GM19035 (cell line): ENCODE data around the gene NCK2.

Experiments
- ATAC-seq: cut with Tn5 transposase; IDR thresholded peaks from one replicate; pipeline ENCODE4 v1.9.1; 2021; ENCODE audit not compliant: unreplicated experiment

Gene NCK2

DNA sequence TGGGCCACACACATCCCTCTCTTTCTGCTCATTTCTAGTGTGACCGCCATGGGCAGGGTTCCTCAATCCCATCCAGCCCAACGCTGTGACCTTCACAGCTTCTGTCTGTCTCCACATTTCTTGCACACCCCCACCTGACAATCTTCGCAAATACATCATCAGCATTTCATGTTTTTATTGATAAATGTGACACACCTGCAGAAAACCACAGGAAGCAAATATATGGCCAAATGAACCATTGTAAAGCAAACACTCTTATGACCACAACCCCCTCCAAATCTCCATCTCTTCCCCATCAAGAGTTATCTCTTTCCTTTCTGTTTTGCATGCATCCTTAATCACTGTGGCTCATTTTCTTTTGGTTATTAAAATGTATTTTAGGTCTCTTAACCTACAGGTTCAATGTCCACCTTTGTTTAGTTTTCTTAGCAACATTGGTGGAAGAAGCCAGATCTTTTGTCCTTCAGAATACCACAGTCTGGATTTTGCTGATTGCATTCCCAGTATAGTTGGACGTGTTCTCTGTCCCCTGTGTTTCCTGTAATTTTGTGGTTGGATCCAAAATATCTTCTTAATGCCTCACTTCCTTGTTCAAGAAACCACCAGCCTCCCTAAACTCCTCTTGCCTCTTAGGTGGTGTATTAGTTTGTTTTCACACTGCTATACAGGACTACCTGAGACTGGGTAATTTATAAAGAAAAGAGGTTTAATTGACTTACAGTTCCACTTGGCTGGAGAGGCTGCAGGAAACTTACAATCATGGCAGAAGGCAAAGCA, 9.8 kb upstream of the NCK2 start:
- no peak for ATAC-seq

DNA sequence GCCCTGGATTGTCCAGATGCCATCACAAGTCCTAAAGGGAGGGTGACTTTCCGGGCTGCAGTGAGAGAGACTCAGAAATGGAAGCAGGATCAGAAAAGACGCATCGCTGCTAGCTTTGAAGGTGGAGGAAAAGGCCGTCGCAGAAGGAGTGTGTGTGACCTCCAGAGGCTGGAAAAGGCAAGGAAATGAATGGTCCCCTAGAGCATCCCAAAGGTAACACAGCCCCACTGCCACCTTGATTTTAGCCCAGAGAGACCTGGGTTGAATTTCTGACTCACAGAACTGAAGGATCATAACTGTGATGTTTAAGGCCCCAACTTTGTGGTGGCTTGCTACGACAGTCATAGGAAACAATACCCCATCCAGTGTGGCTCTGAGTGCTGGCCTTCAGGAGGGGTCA, 8.6 kb upstream of the NCK2 start:
- no peak for ATAC-seq

DNA sequence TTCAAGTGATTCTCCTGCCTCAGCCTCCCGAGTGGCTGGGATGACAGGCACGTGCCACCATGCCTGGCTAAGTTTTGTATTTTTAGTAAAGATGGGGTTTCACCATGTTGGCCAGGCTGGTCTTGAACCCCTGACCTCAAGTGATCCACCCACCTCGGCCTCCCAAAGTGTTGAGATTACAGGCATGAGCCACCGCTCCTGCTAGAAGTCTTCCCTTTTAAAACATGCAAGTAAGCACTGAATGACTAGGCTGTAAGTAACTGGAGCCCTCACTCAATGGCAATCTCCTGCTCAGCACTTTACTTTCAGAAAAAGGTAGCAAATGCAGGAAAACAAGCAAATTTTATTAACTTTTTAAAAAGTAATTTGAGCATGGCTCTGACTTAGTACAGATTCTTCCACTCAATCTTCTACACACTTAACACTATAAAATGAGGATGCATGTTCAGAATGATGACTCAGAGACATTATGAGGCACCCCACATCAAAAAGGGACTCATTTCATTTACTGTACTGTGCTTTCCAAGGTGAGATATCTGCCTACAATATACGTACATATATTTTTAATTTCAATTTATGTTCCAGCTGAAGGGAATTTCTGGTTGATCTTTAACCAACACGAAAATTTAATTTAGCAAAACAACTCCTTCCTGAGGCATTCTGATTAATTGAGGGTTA, 6.6 kb upstream of the NCK2 start:
- ATAC-seq, result no peak

DNA sequence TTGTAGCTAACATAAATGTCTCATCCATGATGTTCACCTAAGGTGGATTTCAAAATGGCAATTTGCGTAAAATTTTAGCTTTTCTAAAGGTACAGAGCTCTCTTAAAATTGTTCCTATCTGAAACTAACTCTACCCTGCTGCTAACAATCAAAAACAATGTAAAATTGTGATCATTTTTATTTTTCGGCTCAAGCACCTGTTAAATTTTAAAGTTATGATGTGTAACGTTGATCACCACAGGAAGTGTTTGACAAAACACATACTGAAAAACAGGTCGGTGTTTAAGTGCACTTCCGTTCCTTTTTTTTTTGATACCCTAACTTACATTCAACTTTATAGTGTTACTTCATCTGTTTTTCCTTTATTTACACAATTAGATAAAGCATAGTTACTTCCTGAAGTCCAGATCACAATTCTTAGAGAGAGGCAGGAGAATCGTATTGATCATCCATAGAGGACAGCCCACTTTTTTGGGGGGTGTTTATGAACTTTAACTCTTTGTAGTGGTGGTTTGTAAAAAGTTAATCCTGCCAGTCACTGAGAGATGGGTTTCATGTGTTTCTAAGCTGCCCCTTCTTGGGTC, 6.0 kb upstream of the NCK2 start:
- ATAC-seq, result no peak

DNA sequence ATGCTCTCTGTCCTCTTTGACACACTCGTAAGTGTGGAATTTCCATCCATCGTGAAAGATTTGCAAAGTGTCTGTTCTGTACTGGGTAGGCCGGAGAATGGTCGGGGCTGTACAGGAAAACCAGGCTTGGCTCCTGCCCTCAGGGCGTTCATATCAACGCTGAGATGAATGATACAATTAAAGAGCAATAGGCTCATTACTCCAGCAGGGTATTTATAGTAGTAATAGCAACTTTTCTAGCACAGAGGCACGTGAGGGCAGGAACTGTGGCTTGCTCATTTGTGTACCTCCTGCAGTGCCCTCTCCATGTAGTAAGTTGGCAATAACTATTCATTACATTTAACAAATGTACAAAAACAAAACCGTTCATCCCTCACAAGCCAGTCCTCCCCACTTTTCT, 5.3 kb upstream of the NCK2 start:
- no peak for ATAC-seq

DNA sequence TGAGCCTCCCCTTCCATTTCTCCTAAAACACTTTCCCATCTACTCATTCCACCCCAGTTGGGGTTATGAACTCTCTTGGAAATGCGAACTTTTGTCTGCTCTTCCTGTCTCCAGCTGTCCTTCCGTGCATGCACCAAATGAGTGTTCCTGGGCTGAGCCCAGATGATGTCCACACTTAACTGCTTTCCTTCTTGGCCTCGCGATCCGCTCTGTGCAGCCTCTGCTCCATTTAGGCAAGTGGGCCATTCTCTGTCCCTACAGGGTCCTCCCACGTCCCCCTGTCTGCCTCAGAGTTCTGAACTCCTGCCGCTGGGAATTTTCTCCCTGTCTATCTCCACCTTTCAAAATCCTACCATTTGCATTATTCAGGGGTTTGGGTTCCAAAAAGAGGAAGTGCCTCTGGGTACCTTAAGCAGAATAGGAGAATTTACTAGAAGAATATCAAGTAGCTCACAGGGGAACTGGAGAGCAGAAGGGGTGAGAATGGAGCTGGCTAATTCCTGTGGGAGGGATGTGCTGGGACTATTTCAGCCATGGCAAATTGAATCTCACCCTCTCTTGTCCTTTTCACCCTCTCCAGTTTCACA, 4.7 kb upstream of the NCK2 start:
- no peak for ATAC-seq

DNA sequence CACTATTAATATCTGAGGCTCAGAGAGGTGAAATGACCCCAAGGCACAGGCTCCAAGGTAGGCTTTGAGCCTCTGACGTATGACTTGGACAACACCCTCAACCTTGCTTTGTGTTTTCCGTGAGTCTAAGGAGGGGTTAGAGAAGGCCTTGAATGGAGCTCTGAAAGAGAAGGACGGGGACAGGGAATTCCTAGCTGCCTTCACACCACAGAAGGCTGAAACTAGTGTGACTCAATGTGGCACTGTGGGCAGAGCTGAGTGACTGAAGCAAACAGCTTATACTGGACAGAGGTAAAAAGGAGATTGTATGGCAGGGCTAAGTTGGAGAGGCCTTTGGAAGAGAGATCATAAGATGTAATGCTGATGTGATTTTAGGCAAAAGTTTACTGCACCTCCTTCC, 3.5 kb upstream of the NCK2 start:
- no peak for ATAC-seq

DNA sequence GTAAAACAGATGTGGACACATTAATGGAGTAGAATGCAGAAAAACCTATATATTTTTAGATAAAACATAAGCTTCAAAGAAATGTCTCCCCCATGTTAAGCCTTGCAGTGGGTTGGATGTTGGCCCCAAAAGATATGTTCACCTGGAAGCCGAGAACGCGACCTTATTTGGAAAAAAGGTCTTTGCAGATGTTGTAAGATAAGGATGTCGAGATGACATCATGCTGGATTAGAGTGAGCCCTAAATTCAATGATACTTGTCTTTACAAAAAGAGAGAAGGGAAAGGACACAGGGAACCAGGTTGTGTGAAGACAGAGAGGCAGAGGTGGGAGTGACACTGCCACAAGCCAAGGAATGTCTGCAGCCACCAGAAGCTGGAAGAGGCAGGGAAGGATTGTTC, 3.1 kb upstream of the NCK2 start:
- no peak for ATAC-seq

DNA sequence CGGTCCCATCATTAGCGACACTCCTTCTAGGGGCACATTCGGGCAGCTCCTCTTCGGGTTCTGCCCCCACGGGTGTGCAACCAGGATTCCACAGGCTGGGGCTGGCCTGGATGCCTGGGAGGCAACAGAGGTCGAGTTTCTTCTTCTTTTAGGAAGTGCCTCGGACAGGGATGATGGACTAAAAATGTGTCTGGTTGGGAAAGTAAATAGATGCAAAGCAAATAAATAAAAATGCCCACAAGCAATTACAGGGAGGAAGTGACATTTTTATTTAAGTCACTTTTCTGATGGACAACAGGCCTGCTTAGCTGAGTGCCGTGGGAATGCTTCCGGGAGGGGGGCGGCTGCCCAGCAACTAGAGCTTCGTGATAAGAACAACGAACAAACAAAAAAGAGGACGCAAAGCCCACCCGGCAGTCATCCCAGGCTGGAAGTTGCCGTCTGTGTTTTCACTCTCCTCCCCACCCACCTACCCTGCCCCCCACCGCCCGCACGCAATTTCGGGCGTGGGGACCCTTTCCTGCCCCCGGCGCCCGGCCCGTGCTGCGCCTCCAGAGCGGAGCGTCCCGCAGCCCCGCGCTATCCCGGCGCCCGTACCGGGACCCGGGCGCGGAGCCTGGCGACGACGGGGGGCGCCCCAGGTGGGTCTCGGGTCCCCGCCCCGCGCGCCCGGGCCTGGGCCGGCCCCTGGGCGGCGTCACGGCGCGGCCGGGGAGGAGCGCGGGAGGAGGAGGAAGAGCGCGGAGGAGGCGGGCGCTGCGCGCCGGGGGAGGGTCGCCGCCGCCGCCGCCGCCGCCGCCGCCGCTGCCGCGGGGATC, 412 bp upstream of the NCK2 start:
- peak; percentile 66 for ATAC-seq

DNA sequence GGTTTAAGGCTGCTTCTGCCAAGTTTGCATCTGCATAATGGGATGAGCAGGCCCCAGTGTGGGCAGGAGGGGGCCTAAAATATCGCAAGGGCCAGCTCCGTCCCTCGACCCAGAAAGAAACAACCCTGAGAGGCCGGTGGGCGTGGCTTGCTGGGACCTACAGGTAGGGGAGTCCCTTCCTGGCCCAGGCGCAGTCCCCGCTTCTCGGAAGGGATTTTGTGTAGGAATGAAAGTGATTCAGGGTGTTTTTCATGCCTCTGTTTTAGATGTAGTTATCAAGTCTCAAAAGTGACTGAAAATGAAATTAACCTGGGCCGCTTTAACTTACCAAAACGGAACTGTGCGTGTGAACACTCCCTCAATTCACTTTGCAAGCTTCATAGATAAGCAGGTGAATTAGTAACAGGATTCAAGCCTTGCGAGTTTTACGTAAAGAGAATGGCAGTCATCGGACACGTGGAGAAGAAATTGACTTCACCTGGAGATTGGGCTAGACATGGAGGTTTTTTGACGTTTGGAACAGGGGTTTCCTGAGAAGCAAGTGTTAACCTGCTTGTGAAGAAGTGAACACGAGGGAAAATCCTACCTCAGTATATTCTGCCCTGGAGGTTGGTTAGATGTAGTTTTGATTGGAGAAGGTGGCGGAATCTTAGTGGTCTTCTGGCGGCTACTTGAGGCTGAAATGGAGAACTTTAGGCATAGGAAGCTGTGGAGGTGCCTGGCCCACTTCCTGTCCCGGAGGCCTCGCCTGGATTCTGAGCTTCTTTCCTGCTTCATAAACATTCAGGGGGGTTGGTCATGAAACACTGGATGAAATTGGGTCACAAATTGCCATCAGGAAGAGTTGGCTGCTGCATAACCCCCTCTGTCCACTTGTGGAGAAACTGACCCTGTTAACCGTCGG, 1.7 kb downstream of the NCK2 start:
- peak; percentile 46 for ATAC-seq

DNA sequence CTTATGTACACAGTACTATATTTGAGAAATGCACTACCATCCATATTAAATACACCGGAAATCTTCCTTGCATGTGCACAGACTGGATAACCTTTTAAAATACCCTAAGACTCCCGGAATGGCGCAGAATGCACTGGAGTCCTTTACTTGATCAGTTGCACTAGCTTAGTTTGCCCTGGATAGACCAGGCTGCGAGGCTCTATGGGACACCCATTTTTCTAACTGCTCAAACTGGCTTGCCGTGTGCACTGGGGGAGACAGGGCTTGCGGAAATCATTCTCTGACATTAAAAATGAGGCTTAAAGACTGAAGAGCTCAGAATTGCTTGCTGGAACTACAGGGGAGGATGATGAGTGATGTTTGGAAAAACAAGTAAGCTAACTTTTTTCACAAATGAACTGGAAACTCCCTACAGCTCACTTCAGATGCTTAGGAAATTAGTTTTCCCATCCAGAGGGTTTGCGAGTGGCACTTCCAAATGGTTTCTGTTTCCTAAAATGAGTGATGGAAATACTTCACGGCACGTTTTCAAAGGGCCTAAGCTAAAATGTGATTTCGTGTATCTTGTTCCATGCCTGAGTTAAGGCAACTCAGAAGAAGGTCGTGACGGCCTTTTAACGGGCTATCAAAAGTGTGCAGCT, 2.7 kb downstream of the NCK2 start:
- ATAC-seq, result no peak

DNA sequence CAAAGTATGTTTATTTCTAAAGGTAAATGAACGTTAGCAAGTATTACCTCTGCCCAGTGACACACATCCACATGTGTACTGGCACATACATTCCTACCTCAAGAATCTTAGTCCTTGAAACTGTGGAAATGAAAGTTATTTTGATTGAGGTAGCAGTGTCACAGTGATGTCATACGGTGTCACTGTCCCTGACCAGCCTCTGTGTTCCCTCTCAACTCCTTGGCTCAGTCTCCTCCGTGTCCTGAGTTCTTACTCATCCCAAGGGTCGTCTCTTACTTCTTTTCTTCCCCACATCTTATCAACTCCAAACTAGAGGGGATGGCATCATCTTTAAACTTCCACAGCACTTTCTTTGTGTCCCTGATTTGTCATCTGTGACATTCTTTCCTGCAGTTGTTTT, 3.3 kb downstream of the NCK2 start:
- no peak for ATAC-seq

DNA sequence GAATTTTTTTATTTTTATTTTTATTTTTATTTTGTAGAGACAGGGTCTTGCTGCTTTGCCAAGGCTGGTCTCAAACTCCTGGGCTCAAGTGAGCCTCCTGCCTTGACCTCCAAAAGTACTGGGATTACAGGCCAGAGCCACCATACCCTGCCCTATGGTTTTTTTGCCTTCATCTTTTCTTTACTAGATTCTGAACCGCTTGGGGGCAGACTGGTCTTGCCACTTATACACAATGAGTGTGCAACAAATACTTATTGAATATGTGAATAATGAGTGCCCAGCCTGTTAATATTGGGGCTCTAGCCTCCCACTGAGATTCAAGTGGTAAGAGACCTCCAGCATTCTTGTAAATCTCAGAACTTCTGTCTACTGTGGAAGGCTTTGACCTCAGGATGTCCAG, 3.9 kb downstream of the NCK2 start:
- no peak for ATAC-seq

DNA sequence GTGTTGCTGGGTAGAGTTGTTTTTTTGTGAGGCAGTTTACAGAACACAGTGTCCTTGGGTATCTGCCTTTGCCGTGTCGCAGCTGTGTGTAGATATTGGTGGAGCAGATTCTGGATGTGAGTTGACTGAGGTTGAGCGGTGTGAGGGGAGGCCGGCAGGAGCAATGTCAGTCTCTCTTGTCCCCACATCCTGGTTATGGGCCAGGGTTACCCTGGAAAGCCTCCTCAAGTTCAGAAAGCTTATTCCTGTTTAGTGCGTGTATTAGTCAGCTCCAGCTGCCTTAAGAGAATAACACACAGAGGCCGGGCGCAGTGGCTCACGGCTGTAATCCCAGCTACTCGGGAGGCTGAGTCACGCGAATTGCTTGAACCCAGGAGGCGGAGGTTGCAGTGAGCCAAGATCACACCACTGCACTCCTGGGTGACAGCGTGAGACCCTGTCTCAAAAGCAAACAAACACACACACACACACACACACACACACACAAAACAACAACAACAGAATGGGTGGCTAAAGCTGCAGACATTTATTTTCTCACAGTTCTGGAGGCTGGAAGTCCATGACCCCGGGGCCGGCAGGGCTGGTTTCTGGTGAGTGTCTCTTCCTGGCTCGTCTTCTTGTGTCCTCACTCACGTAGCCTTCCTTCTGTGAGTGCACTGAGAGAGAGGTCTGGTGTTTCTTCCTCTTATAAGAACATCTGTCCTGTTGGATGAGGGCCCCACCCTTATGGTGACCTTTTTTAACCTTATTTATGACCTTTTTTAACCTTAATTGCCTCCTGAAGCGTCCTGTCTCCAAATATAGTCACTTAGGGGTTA, 5.1 kb downstream of the NCK2 start:
- ATAC-seq, result no peak

DNA sequence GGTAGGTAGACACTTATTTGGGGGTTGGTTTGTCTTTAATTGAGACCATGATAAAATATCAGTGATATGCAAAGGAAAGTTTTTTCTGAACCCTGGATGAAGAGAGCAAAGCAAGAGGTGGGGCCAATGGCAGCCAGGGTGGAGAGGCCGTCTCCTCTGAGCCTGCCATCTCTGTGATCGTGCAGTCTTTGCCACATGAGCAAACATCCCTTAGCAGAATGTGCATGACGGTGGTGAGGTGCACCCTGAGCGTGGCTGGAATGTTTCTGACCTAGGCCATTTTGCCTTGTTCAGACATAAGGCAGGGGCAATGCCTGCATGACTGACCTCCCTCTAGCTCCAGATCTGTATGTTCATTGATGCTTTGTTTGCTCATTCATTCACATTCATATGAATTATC, 6.0 kb downstream of the NCK2 start:
- no peak for ATAC-seq

DNA sequence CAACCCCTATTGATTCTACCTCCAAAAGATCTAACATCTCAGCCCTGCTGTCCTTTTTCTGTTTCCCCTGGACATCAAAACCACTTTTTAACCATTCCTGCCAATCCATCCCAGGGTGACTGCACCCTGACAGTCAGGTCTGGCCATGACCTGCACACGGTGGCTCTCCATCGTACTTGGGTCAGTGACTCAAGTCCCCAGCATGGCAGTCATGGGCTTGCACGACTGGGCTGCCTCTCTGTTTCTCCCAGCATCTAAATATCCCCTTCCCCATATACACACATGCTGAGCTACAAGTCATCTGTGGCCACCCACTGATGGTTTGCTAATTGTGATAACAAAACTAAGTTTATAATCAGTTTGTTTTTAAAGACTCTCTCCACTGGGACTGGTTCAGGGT, 6.6 kb downstream of the NCK2 start:
- ATAC-seq, result no peak

DNA sequence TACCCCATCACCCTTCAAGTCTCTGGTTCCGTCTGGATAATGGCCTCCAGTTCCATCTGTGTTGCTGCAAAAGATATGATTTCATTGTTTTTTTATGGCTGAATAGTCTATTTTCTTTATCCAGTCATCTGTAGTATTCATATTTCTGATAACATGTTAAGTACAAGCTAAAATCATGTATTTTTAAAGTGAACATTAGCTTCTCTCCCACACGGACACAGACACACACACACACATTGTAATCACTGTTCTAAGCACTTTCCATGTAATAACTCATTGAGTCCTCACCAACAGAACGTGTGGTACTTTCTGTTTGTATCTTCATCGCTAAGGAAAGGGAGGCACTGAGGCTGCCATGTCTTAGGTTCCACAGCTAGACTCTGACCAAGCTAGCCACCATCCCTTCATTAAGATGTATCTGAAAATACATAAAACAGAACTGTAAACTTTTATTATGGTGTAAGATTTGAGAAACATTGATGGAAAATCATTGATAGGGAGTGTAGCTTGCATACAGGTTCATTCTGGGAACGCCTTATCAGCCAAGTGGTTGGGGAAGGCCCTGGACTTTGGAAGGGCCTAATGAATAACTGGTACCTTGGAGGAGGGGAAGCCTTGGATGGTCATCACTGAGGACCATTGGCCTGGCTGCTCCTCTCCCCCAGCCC, 8.1 kb downstream of the NCK2 start:
- ATAC-seq, result no peak

DNA sequence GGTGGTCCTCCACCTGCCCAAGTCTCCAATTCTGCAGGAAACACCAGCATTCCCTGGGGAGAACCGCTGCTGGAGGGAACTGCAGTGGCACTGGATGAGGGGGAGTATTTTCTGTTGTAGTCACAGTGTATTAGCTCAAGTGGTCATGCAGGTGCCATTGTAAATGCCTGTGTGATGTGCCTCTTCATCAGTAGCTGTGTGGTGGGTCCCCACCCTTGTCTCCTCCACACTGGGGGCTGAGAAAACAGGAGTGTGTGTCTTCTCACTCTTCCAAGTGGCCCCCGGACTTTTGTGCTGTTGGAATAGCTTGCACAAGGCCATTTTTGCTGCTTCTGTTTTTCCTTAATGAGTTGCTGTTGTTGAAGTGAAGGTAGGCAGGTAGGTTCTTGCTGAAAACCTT, 8.7 kb downstream of the NCK2 start:
- ATAC-seq, result no peak
